GM12864 (cell line): ENCODE results near the gene PHACTR1.

Source experiments
- DNase-seq: peaks from one replicate; pipeline ENCODE4 v3.0.0-alpha.2; 2011; ENCODE audit warnings: low read depth
- H3K4me3 ChIP-seq: 2 replicates; pipeline ENCODE4 v1.5.1; 2011; ENCODE audit warnings: mild to moderate bottlenecking, low read depth, low read length, control low read depth
- CTCF ChIP-seq: IDR thresholded peaks from 2 replicates; pipeline ENCODE4 v1.5.1; 2011; ENCODE audit warnings: low read depth, mild to moderate bottlenecking, moderate library complexity, low read length, control low read depth, inconsistent platforms; ENCODE audit errors: missing control alignments

The PHACTR1 gene

GRCh38 chr6:13113376-13113775 lies 396.8 kb downstream of the PHACTR1 start:
- no peak overlapping the region for H3K4me3 ChIP-seq
- no peak for TF ChIP-seq CTCF
- DNase-seq = no peak

- H3K4me3 ChIP-seq = no peak overlapping the region
- TF ChIP-seq CTCF = no peak
- no peak for DNase-seq
Observed at GRCh38 chr6:13113981-13114593, 397.5 kb downstream of the PHACTR1 start.

- no peak overlapping the region for H3K4me3 ChIP-seq
- DNase-seq = no peak
- TF ChIP-seq CTCF = no peak
Observed at GRCh38 chr6:13116155-13116554, 399.6 kb downstream of the PHACTR1 start.

- no peak for TF ChIP-seq CTCF
- no peak for DNase-seq
Observed at GRCh38 chr6:13117570-13117969, 401.0 kb downstream of the PHACTR1 start.

GRCh38 chr6:13119549-13119948 lies 403.0 kb downstream of the PHACTR1 start:
- no peak for DNase-seq
- no peak overlapping the region for H3K4me3 ChIP-seq
- TF ChIP-seq CTCF = no peak

More at GRCh38 chr6:13117570-13117969, 401.0 kb downstream of the PHACTR1 start:
- H3K4me3 ChIP-seq = no peak overlapping the region

- H3K4me3 ChIP-seq = no peak overlapping the region
- TF ChIP-seq CTCF = no peak
- DNase-seq = no peak
Observed at GRCh38 chr6:13120483-13121482, 404.2 kb downstream of the PHACTR1 start.
